Keratinocyte (primary cell): ENCODE measurements around the gene SHC3. TPM values are rescaled to one million over a fixed set of nuclear protein-coding genes. Genes with fewer than 3 reads are reported as not detected.

ENCODE experiments used
- DNase-seq: peaks from one replicate; pipeline ENCODE4 v3.0.0-alpha.2; 2011; ENCODE audit warnings: low read depth, missing footprints, low spot score
- FAIRE-seq: peaks from 2 replicates; lab custom pipeline; 2011; peaks lifted over from hg19 to GRCh38; lab: Jason Lieb, UNC
- H2AFZ ChIP-seq: 2 replicates; pipeline ENCODE4 v1.6.0; 2012; ENCODE audit warnings: low read length, control low read depth, inconsistent platforms; ENCODE audit not compliant: control insufficient read depth
- H3K27ac ChIP-seq: 2 replicates; pipeline ENCODE4 v1.5.1; 2011; ENCODE audit warnings: low read length; ENCODE audit not compliant: control insufficient read depth, insufficient read depth
- H3K27me3 ChIP-seq: 3 replicates; pipeline ENCODE4 v1.6.0; 2011; ENCODE audit warnings: low read length; ENCODE audit not compliant: control insufficient read depth, insufficient read depth; ENCODE audit errors: extremely low read depth
- H3K36me3 ChIP-seq, 2 experiments: 2 replicates in 1 of 2; 3 replicates in 1 of 2; pipeline ENCODE4 v1.5.1; 2011; ENCODE audit warnings: low read length in 2 of 2, mild to moderate bottlenecking in 1 of 2; ENCODE audit not compliant: control insufficient read depth in 2 of 2, insufficient read depth in 2 of 2; ENCODE audit errors: extremely low read depth in 1 of 2
- H3K4me1 ChIP-seq: 3 replicates; pipeline ENCODE4 v1.5.1; 2011; ENCODE audit warnings: low read length; ENCODE audit not compliant: control insufficient read depth, insufficient read depth; ENCODE audit errors: extremely low read depth
- H3K4me2 ChIP-seq: 3 replicates; pipeline ENCODE4 v1.6.0; 2011; ENCODE audit warnings: low read depth, low read length; ENCODE audit not compliant: control insufficient read depth, insufficient read depth; ENCODE audit errors: extremely low read depth
- H3K4me3 ChIP-seq, 3 experiments: fragments of 200-600 bp in 1 of 3; sonication (generic) in 1 of 3; 2 replicates in 2 of 3; 3 replicates in 1 of 3; pipeline ENCODE4 v1.5.1; 2011 to 2016; ENCODE audit warnings: low read length in 3 of 3, mild to moderate bottlenecking in 3 of 3, control low read depth in 2 of 3, inconsistent platforms in 1 of 3, low read depth in 1 of 3, mixed read lengths in 1 of 3, mixed run types in 1 of 3, moderate library complexity in 1 of 3; ENCODE audit not compliant: control insufficient read depth in 2 of 3, insufficient read depth in 2 of 3; ENCODE audit errors: extremely low read depth in 1 of 3
- H3K79me2 ChIP-seq: 2 replicates; pipeline ENCODE4 v1.6.0; 2012; ENCODE audit warnings: low read length; ENCODE audit not compliant: control insufficient read depth, insufficient read depth
- H3K9ac ChIP-seq: 3 replicates; pipeline ENCODE4 v1.6.0; 2011; ENCODE audit warnings: low read length; ENCODE audit not compliant: control insufficient read depth, insufficient read depth; ENCODE audit errors: extremely low read depth
- H3K9me1 ChIP-seq: 3 replicates; pipeline ENCODE4 v1.6.0; 2011; ENCODE audit warnings: low read length; ENCODE audit not compliant: control insufficient read depth, insufficient read depth; ENCODE audit errors: extremely low read depth
- H3K9me3 ChIP-seq: 2 replicates; pipeline ENCODE4 v1.5.1; 2012; ENCODE audit warnings: low read depth, low read length; ENCODE audit not compliant: control insufficient read depth
- H4K20me1 ChIP-seq: 3 replicates; pipeline ENCODE4 v1.6.0; 2011; ENCODE audit warnings: low read length; ENCODE audit not compliant: control insufficient read depth, insufficient read depth; ENCODE audit errors: extremely low read depth
- EZH2 ChIP-seq: IDR thresholded peaks from one replicate; pipeline ENCODE4 v1.6.1; 2012; ENCODE audit warnings: inconsistent platforms, mild to moderate bottlenecking, low read length, moderate library complexity
- dilution Hi-C: fragments of 300-500 bp; cut with MboI; formaldehyde crosslinking; loops from one replicate; pipeline ENCODE4 v1.7.0; 2020; ENCODE audit warnings: low sequenced_read_pairs; ENCODE audit not compliant: extremely low pct_ligation_motif_present
- polyA plus RNA-seq, 5 experiments: library from polyadenylated mRNA; depleted of rRNA in 3 of 5; stranded (reverse) in 3 of 5; stranded (forward) in 1 of 5; unstranded in 1 of 5; fragments of >200 nt; gene quantifications; 1 replicate in 1 of 5; 2 replicates in 3 of 5; 3 replicates in 1 of 5; pipeline versions ENCODE4 v1.2.1 to v1.2.3, GENCODE V29; 2011 to 2012; ENCODE audit warnings: missing spikeins in 2 of 5, low read depth in 1 of 5, low replicate concordance in 1 of 5
- TF ChIP-seq, protein P1 (sequence below), 3 experiments: IDR thresholded peaks in 1 of 3; conservative IDR thresholded peaks in 1 of 3; optimal IDR thresholded peaks in 1 of 3; 2 replicates in 2 of 3; 3 replicates in 1 of 3; pipeline versions ENCODE3 to v1.5.1; 2011; ENCODE audit warnings: low read length in 3 of 3, mild to moderate bottlenecking in 3 of 3, moderate library complexity in 2 of 3, control low read depth in 1 of 3, inconsistent platforms in 1 of 3; ENCODE audit not compliant: insufficient read depth in 2 of 3; ENCODE audit errors: extremely low read depth in 1 of 3

SHC3 gene
- polyA plus RNA-seq, 1 donor (not counting 4 experiments of a cell fraction or from before 2014, with no cell fraction given), result 0.03 TPM

DNA sequence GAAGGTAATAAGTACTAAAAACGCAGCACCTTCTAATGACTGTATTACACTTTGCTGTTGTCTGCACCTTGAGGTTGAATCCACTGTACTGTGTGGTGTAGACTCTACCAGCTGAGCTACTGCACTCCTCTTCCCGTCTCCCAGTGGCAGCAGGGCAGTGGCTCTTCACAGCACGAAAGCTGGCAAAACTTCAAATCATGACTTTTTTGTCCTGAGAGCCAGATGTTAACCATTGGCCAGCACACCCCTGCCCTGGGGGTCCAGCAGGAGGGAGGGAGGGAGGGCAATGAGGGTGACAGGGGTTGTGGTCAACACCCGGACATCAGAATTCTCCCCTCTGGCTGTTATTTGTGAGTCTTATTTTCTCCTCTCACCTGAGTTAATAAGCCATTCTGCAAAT is 11.8 kb downstream of the SHC3 start:
- Histone ChIP-seq H3K79me2 (no peaks in the 10 kb centered on the region), H3K36me3 (no peaks in the 10 kb centered on the region), H3K4me1 (peaks cover 4% of the 10 kb centered on the region), H3K9me3 (no peaks in the 10 kb centered on the region), H3K27ac (no peak overlapping the region), H3K9ac (no peak overlapping the region), H3K9me1 (no peaks in the 10 kb centered on the region), H4K20me1 (no peaks in the 10 kb centered on the region), H3K4me2 (no peak overlapping the region), H3K4me3 (no peak overlapping the region), H2AFZ (no peak overlapping the region), H3K27me3 (no peaks in the 10 kb centered on the region)
- no peak for DNase-seq
- no peak for FAIRE-seq
- no peak for TF ChIP-seq EZH2
- TF ChIP-seq, protein P1, sequence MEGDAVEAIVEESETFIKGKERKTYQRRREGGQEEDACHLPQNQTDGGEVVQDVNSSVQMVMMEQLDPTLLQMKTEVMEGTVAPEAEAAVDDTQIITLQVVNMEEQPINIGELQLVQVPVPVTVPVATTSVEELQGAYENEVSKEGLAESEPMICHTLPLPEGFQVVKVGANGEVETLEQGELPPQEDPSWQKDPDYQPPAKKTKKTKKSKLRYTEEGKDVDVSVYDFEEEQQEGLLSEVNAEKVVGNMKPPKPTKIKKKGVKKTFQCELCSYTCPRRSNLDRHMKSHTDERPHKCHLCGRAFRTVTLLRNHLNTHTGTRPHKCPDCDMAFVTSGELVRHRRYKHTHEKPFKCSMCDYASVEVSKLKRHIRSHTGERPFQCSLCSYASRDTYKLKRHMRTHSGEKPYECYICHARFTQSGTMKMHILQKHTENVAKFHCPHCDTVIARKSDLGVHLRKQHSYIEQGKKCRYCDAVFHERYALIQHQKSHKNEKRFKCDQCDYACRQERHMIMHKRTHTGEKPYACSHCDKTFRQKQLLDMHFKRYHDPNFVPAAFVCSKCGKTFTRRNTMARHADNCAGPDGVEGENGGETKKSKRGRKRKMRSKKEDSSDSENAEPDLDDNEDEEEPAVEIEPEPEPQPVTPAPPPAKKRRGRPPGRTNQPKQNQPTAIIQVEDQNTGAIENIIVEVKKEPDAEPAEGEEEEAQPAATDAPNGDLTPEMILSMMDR (optimal IDR thresholded peaks at IDR 0.05 in 1 of 3, IDR thresholded peaks at IDR 0.05 in 1 of 3, conservative IDR thresholded peaks at IDR 0.05 in 1 of 3; ENCODE audit: extremely low read depth in 1 of 3, insufficient read depth in 2 of 3, low read length in 3 of 3), result no peak
- dilution Hi-C loops, result no loop called here

DNA sequence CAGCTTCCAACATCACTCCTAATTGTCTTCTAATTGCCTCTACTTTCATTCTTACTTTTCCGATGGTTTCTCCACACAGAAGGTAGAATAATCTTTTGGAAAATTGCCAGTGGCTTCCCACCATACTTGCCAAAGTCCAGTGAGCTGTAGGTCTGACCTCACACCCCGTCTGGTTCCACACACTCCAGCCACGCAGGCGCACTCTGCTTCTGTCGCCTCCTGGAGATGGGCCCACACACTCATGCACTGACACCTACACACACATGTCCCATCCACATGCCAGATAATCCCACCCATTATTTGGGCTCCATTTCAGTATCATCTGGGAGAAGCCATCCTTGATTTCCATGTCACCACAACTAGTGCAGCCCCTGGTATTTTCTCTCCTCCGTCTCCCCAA is 12.7 kb downstream of the SHC3 start:
- Histone ChIP-seq H3K4me2 (no peak overlapping the region), H2AFZ (no peak overlapping the region), H3K4me1 (peaks cover 4% of the 10 kb centered on the region), H3K9me3 (no peaks in the 10 kb centered on the region), H3K79me2 (no peaks in the 10 kb centered on the region), H3K27me3 (no peaks in the 10 kb centered on the region), H3K36me3 (no peaks in the 10 kb centered on the region), H3K9ac (no peak overlapping the region), H3K4me3 (no peak overlapping the region), H3K9me1 (no peaks in the 10 kb centered on the region), H4K20me1 (no peaks in the 10 kb centered on the region), H3K27ac (no peak overlapping the region)
- DNase-seq (no peak), FAIRE-seq (no peak)
- no peak for TF ChIP-seq EZH2
- TF ChIP-seq, protein P1 (optimal IDR thresholded peaks at IDR 0.05 in 1 of 3, IDR thresholded peaks at IDR 0.05 in 1 of 3, conservative IDR thresholded peaks at IDR 0.05 in 1 of 3; ENCODE audit: extremely low read depth in 1 of 3, insufficient read depth in 2 of 3, low read length in 3 of 3), result no peak
- dilution Hi-C loops, result no loop called here
